Measurements from ENCODE around the gene PPM1E. TPM values are rescaled to one million over a fixed set of nuclear protein-coding genes. Genes with fewer than 3 reads are reported as not detected.

Gene PPM1E
- total RNA-seq, 1 donor from 2014 or later = 0.26 TPM

- peaks cover 19% of the 10 kb centered on the region for H3K4me1 Mint-ChIP-seq (ENCODE audit: unreplicated experiment)
- H3K27me3 Mint-ChIP-seq (ENCODE audit: unreplicated experiment) = no peaks in the 10 kb centered on the region
- no peak for TF ChIP-seq CTCF (IDR thresholded peaks at IDR 0.05; ENCODE audit: unreplicated experiment)
- no peaks in the 10 kb centered on the region for H3K9me3 Mint-ChIP-seq (ENCODE audit: unreplicated experiment)
- H3K27ac Mint-ChIP-seq (ENCODE audit: unreplicated experiment) = no peak overlapping the region
- H3K36me3 Mint-ChIP-seq (ENCODE audit: low read depth, unreplicated experiment) = peaks cover 6% of the 10 kb centered on the region
- no peak overlapping the region for H3K4me3 Mint-ChIP-seq (ENCODE audit: unreplicated experiment)
- DNase-seq (ENCODE audit: low spot score) = no peak
Measured at GRCh38 chr17:59000022-59000421, 244.4 kb downstream of the PPM1E start.

- Mint-ChIP-seq H3K4me3 (ENCODE audit: unreplicated experiment) (no peak overlapping the region), H3K4me1 (ENCODE audit: unreplicated experiment) (peaks cover 19% of the 10 kb centered on the region), H3K9me3 (ENCODE audit: unreplicated experiment) (no peaks in the 10 kb centered on the region), H3K27ac (ENCODE audit: unreplicated experiment) (peak overlapping the region; percentile 57), H3K36me3 (ENCODE audit: low read depth, unreplicated experiment) (peaks cover 6% of the 10 kb centered on the region), H3K27me3 (ENCODE audit: unreplicated experiment) (no peaks in the 10 kb centered on the region)
- peak; percentile 8 for DNase-seq (ENCODE audit: low spot score)
- no peak for TF ChIP-seq CTCF (IDR thresholded peaks at IDR 0.05; ENCODE audit: unreplicated experiment)
Measured at GRCh38 chr17:59001158-59001814, 245.6 kb downstream of the PPM1E start.

- Mint-ChIP-seq H3K9me3 (ENCODE audit: unreplicated experiment) (no peaks in the 10 kb centered on the region), H3K36me3 (ENCODE audit: low read depth, unreplicated experiment) (peaks cover 6% of the 10 kb centered on the region), H3K27me3 (ENCODE audit: unreplicated experiment) (no peaks in the 10 kb centered on the region), H3K27ac (ENCODE audit: unreplicated experiment) (peak overlapping the region; percentile 57), H3K4me1 (ENCODE audit: unreplicated experiment) (peaks cover 19% of the 10 kb centered on the region), H3K4me3 (ENCODE audit: unreplicated experiment) (no peak overlapping the region)
- no peak for TF ChIP-seq CTCF (IDR thresholded peaks at IDR 0.05; ENCODE audit: unreplicated experiment)
- no peak for DNase-seq (ENCODE audit: low spot score)
Measured at GRCh38 chr17:59002126-59002525, 246.5 kb downstream of the PPM1E start.

- DNase-seq (ENCODE audit: low spot score) = no peak
- no peak overlapping the region for H3K4me3 Mint-ChIP-seq (ENCODE audit: unreplicated experiment)
Measured at GRCh38 chr17:59002848-59003247, 247.2 kb downstream of the PPM1E start.

More at GRCh38 chr17:59002848-59003247, 247.2 kb downstream of the PPM1E start:
- no peak for TF ChIP-seq CTCF (IDR thresholded peaks at IDR 0.05; ENCODE audit: unreplicated experiment)
- Mint-ChIP-seq H3K27ac (ENCODE audit: unreplicated experiment) (peak overlapping the region; percentile 78), H3K36me3 (ENCODE audit: low read depth, unreplicated experiment) (peaks cover 6% of the 10 kb centered on the region), H3K9me3 (ENCODE audit: unreplicated experiment) (no peaks in the 10 kb centered on the region), H3K27me3 (ENCODE audit: unreplicated experiment) (no peaks in the 10 kb centered on the region), H3K4me1 (ENCODE audit: unreplicated experiment) (peaks cover 19% of the 10 kb centered on the region)
